ENCODE results near the gene PKIG. TPM values are rescaled to one million over a fixed set of nuclear protein-coding genes. Genes with fewer than 3 reads are reported as not detected.

The PKIG gene
- total and polyA plus RNA-seq, 2 donors (not counting 3 experiments of a cell fraction or from before 2014, with no cell fraction given), result 135 to 167 TPM

DNA sequence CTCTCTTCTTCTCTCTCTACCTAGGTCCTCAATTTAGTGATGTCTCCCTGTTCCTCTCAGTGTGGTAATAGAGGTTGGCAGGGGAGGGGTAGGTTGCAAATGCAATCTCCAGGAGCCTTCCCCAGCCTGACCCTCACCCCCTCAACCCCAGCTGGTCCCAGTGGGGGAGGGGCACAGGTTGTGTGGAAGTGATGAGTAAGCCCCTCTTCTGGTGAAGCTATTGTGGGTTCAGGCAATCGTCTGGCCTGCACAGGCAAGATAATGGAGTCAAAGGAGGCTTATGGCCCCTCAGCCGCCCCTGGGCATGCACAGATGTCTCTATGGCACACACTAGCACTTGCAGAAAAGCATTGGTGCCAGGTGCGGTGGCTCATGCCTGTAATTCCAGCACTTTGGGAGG is 79.9 kb downstream of the PKIG start:
- DNase-seq (ENCODE audit: low read depth, low spot score) (no peak), FAIRE-seq (no peak)
- H3K79me2 ChIP-seq (ENCODE audit: control insufficient read depth, insufficient read depth, low read length), result no peaks in the 10 kb centered on the region
- CTCF ChIA-PET, result interaction anchor here (1.0 kb wide), 1 partner anchor 21 kb away, joined by 3 read pairs; no protein-coding TSS in a partner anchor
- H3K27me3 ChIP-seq (ENCODE audit: control insufficient read depth in 2 of 2, insufficient read depth in 2 of 2, low read length in 2 of 2), result peaks cover 4 to 11% of the 10 kb centered on the region in 2 experiments
- no peaks in the 10 kb centered on the region for H3K9me3 ChIP-seq (replicated peaks; ENCODE audit: control insufficient read depth, insufficient read depth, low read length)
- dilution Hi-C loops (cut with MboI; ENCODE audit: extremely low pct_ligation_motif_present, low sequenced_read_pairs) (no loop called here), intact Hi-C loops (cut with micrococcal nuclease) (no loop called here)
- H2AFZ ChIP-seq (ENCODE audit: low read depth, low read length), result no peak overlapping the region
- no peaks in the 10 kb centered on the region for H4K20me1 ChIP-seq (replicated peaks; ENCODE audit: control insufficient read depth, extremely low read depth, insufficient read depth, low read length)
- no peaks in the 10 kb centered on the region for H3K36me3 ChIP-seq (ENCODE audit: control insufficient read depth in 2 of 2, extremely low read depth in 1 of 2, insufficient read depth in 2 of 2, low read length in 2 of 2)
- no TSS peak for BruUV-seq (replicated peaks)
- H3K9me1 ChIP-seq (replicated peaks; ENCODE audit: control insufficient read depth, extremely low read depth, insufficient read depth, low read length), result no peaks in the 10 kb centered on the region
- no peak overlapping the region for H3K4me3 ChIP-seq (replicated peaks in 1 of 3; ENCODE audit: insufficient read depth in 1 of 3, low read depth in 1 of 3, low read length in 3 of 3)
- H3K27ac ChIP-seq (ENCODE audit: insufficient read depth, low read depth, low read length), result no peak overlapping the region
- no peak overlapping the region for H3K4me2 ChIP-seq (ENCODE audit: insufficient read depth, low read length)
- POLR2A ChIA-PET, result no interaction called here
- H3K4me1 ChIP-seq (ENCODE audit: control insufficient read depth, extremely low read depth, insufficient read depth, low read length), result peaks cover 9% of the 10 kb centered on the region
- H3K9ac ChIP-seq (replicated peaks; ENCODE audit: extremely low read depth, insufficient read depth, low read length), result no peak overlapping the region
- no peak for TF ChIP-seq POLR2A (IDR thresholded peaks at IDR 0.05; ENCODE audit: low read depth, low read length)
- TF ChIP-seq FOS (IDR thresholded peaks at IDR 0.05; ENCODE audit: borderline replicate concordance, insufficient read depth, low read length), result peak; percentile 5
- TF ChIP-seq MYC (IDR thresholded peaks at IDR 0.05; ENCODE audit: low read depth, low read length), result no peak
- TF ChIP-seq, protein P1, sequence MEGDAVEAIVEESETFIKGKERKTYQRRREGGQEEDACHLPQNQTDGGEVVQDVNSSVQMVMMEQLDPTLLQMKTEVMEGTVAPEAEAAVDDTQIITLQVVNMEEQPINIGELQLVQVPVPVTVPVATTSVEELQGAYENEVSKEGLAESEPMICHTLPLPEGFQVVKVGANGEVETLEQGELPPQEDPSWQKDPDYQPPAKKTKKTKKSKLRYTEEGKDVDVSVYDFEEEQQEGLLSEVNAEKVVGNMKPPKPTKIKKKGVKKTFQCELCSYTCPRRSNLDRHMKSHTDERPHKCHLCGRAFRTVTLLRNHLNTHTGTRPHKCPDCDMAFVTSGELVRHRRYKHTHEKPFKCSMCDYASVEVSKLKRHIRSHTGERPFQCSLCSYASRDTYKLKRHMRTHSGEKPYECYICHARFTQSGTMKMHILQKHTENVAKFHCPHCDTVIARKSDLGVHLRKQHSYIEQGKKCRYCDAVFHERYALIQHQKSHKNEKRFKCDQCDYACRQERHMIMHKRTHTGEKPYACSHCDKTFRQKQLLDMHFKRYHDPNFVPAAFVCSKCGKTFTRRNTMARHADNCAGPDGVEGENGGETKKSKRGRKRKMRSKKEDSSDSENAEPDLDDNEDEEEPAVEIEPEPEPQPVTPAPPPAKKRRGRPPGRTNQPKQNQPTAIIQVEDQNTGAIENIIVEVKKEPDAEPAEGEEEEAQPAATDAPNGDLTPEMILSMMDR (IDR thresholded peaks at IDR 0.05; ENCODE audit: extremely low read depth in 1 of 2, insufficient read depth in 1 of 2, low read depth in 1 of 2, low read length in 2 of 2), result no peak

- Histone ChIP-seq H3K4me1 (ENCODE audit: control insufficient read depth, extremely low read depth, insufficient read depth, low read length) (peaks cover 9% of the 10 kb centered on the region), H3K4me2 (ENCODE audit: insufficient read depth, low read length) (no peak overlapping the region), H3K27ac (ENCODE audit: insufficient read depth, low read depth, low read length) (no peak overlapping the region), H3K9me3 (replicated peaks; ENCODE audit: control insufficient read depth, insufficient read depth, low read length) (no peaks in the 10 kb centered on the region), H4K20me1 (replicated peaks; ENCODE audit: control insufficient read depth, extremely low read depth, insufficient read depth, low read length) (no peaks in the 10 kb centered on the region), H3K27me3 (ENCODE audit: control insufficient read depth in 2 of 2, insufficient read depth in 2 of 2, low read length in 2 of 2) (peaks cover 4 to 9% of the 10 kb centered on the region in 2 experiments), H3K4me3 (replicated peaks in 1 of 3; ENCODE audit: insufficient read depth in 1 of 3, low read depth in 1 of 3, low read length in 3 of 3) (no peak overlapping the region), H3K9me1 (replicated peaks; ENCODE audit: control insufficient read depth, extremely low read depth, insufficient read depth, low read length) (no peaks in the 10 kb centered on the region), H3K9ac (replicated peaks; ENCODE audit: extremely low read depth, insufficient read depth, low read length) (no peak overlapping the region), H2AFZ (ENCODE audit: low read depth, low read length) (no peak overlapping the region), H3K36me3 (ENCODE audit: control insufficient read depth in 2 of 2, extremely low read depth in 1 of 2, insufficient read depth in 2 of 2, low read length in 2 of 2) (no peaks in the 10 kb centered on the region), H3K79me2 (ENCODE audit: control insufficient read depth, insufficient read depth, low read length) (no peaks in the 10 kb centered on the region)
- POLR2A ChIA-PET, result no interaction called here
- no peak for DNase-seq (ENCODE audit: low read depth, low spot score)
- no peak for FAIRE-seq
- no TSS peak for BruUV-seq (replicated peaks)
- TF ChIP-seq FOS (IDR thresholded peaks at IDR 0.05; ENCODE audit: borderline replicate concordance, insufficient read depth, low read length), result no peak
- TF ChIP-seq, protein P1 (IDR thresholded peaks at IDR 0.05; ENCODE audit: extremely low read depth in 1 of 2, insufficient read depth in 1 of 2, low read depth in 1 of 2, low read length in 2 of 2), result no peak
- no peak for TF ChIP-seq MAX (IDR thresholded peaks at IDR 0.05; ENCODE audit: insufficient read depth, insufficient read length)
- no peak for TF ChIP-seq GATA2 (IDR thresholded peaks at IDR 0.05; ENCODE audit: insufficient read depth, insufficient read length, low read depth, low read length)
- no peak for TF ChIP-seq POLR2A (IDR thresholded peaks at IDR 0.05; ENCODE audit: low read depth, low read length)
- TF ChIP-seq POLR2AphosphoS5 (IDR thresholded peaks at IDR 0.05; ENCODE audit: insufficient read depth, low read depth, low read length), result no peak
- no peak for TF ChIP-seq JUN (IDR thresholded peaks at IDR 0.05; ENCODE audit: borderline replicate concordance, insufficient read depth, insufficient read length, low read depth)
- no peak for TF ChIP-seq EZH2 (IDR thresholded peaks at IDR 0.05; ENCODE audit: borderline replicate concordance, low read depth, low read length, severe bottlenecking)
- no peak for TF ChIP-seq MYC (IDR thresholded peaks at IDR 0.05; ENCODE audit: low read depth, low read length)
- dilution Hi-C loops (cut with MboI; ENCODE audit: extremely low pct_ligation_motif_present, low sequenced_read_pairs), result no loop called here
- intact Hi-C loops (cut with micrococcal nuclease), result no loop called here
- CTCF ChIA-PET, result interaction anchor here (1.3 to 2.7 kb wide), 2 partner anchors 18 to 21 kb away, joined by 5 to 16 read pairs; no protein-coding TSS in a partner anchor
Measured at GRCh38 chr20:44664131-44664530, 81.8 kb downstream of the PKIG start.
